ENCODE results near the gene SVBP. TPM values are rescaled to one million over a fixed set of nuclear protein-coding genes. Genes with fewer than 3 reads are reported as not detected.

The SVBP gene
- polyA plus RNA-seq, 3 donors = 19.5 to 56.1 (median 54.3) TPM

GRCh38 chr1:42765832-42766740, 51.1 kb downstream of the SVBP start:
- peaks cover 75% of the 10 kb centered on the region for H3K79me2 ChIP-seq (ENCODE audit: insufficient read depth, low read length)
- Mint-ChIP-seq H3K27me3 (ENCODE audit: low read depth in 3 of 3) (no peaks in the 10 kb centered on the region), H3K4me3 (no peak overlapping the region), H3K27ac (peak overlapping the region in 3 of 7 donors; percentile 33 to 60 (median 57)), H3K9me3 (no peaks in the 10 kb centered on the region), H3K4me1 (peaks cover 24% of the 10 kb centered on the region), H3K36me3 (peaks cover 20 to 29% of the 10 kb centered on the region in 2 donors)
- peak overlapping the region; percentile 94 for H3K9ac ChIP-seq (ENCODE audit: insufficient read depth, low read length, poor library complexity, severe bottlenecking)
- no peaks in the 10 kb centered on the region for H3K27me3 ChIP-seq (ENCODE audit: control insufficient read depth in 2 of 2, insufficient read depth in 2 of 2, low read length in 2 of 2)
- H2AFZ ChIP-seq (ENCODE audit: insufficient read depth, low read depth, low read length, poor library complexity, severe bottlenecking) = peak overlapping the region; percentile 94
- peak overlapping the region; percentile 98 for H3K4me2 ChIP-seq (replicated peaks; ENCODE audit: extremely low read depth, low read length, poor library complexity, severe bottlenecking)
- peaks cover 13 to 16% of the 10 kb centered on the region in 2 donors for H3K36me3 ChIP-seq (replicated peaks in 1 of 2; ENCODE audit: control insufficient read depth in 1 of 2, insufficient read depth in 2 of 2, low read length in 2 of 2)
- H3K4me3 ChIP-seq (replicated peaks in 1 of 3; ENCODE audit: low read depth in 2 of 3, low read length in 3 of 3) = peak overlapping the region; percentile 87 to 94 (median 88)
- TF ChIP-seq CTCF (IDR thresholded peaks at IDR 0.05) = peak; percentile 38
- peak; percentile 5 to 46 (median 23) for DNase-seq
- H4K20me1 ChIP-seq (ENCODE audit: insufficient read depth, low read length) = peaks cover 12% of the 10 kb centered on the region
- intact Hi-C loops (cut with micrococcal nuclease) = loop anchor here (2.0 to 10.0 kb wide), 10 partner anchors 51 to 431 kb away; partner anchors contain the start of genes ERMAP (in 2 of the 2), FOXJ3 (in 2 of the 2), SVBP (in 2 of the 2) and ZNF691 (in 2 of the 2)
- WGBS (ENCODE audit: insufficient coverage) = under 1% methylated on average over 41 of the region's 44 CpGs
- H3K27ac ChIP-seq (ENCODE audit: low read depth in 1 of 2, low read length in 2 of 2) = peak overlapping the region; percentile 33 to 66
- no peaks in the 10 kb centered on the region for H3K9me3 ChIP-seq (replicated peaks in 1 of 2; ENCODE audit: control insufficient read depth in 1 of 2, insufficient read depth in 1 of 2, low read length in 2 of 2)
- H3K4me1 ChIP-seq (ENCODE audit: control insufficient read depth in 1 of 2, insufficient read depth in 2 of 2, low read length in 2 of 2) = peaks cover 24 to 32% of the 10 kb centered on the region in 2 donors

- peaks cover 67% of the 10 kb centered on the region for H3K79me2 ChIP-seq (ENCODE audit: insufficient read depth, low read length)
- WGBS (ENCODE audit: insufficient coverage) = 46% methylated on average over 4 of the region's 7 CpGs
- Mint-ChIP-seq H3K27me3 (ENCODE audit: low read depth in 3 of 3) (no peaks in the 10 kb centered on the region), H3K4me3 (no peak overlapping the region), H3K9me3 (no peaks in the 10 kb centered on the region), H3K36me3 (peaks cover 14 to 29% of the 10 kb centered on the region in 2 donors), H3K27ac (no peak overlapping the region), H3K4me1 (peaks cover 22% of the 10 kb centered on the region)
- peaks cover 12% of the 10 kb centered on the region for H4K20me1 ChIP-seq (ENCODE audit: insufficient read depth, low read length)
- no peak overlapping the region for H2AFZ ChIP-seq (ENCODE audit: insufficient read depth, low read depth, low read length, poor library complexity, severe bottlenecking)
- intact Hi-C loops (cut with micrococcal nuclease) = loop anchor here (5.0 to 10.0 kb wide), 8 partner anchors 52 to 430 kb away; partner anchors contain the start of genes FOXJ3 (in 2 of the 2), ZNF691 (in 2 of the 2), CCDC30 (in 1 of the 2) and CFAP57 (in 1 of the 2)
- peaks cover 14 to 24% of the 10 kb centered on the region in 2 donors for H3K36me3 ChIP-seq (replicated peaks in 1 of 2; ENCODE audit: control insufficient read depth in 1 of 2, insufficient read depth in 2 of 2, low read length in 2 of 2)
- H3K4me3 ChIP-seq (replicated peaks in 1 of 3; ENCODE audit: low read depth in 2 of 3, low read length in 3 of 3) = peak overlapping the region; percentile 87 to 94 (median 88)
- H3K9me3 ChIP-seq (replicated peaks in 1 of 2; ENCODE audit: control insufficient read depth in 1 of 2, insufficient read depth in 1 of 2, low read length in 2 of 2) = no peaks in the 10 kb centered on the region
- no peak for DNase-seq
- H3K4me1 ChIP-seq (ENCODE audit: control insufficient read depth in 1 of 2, insufficient read depth in 2 of 2, low read length in 2 of 2) = peaks cover 24 to 32% of the 10 kb centered on the region in 2 donors
- no peak overlapping the region for H3K9ac ChIP-seq (ENCODE audit: insufficient read depth, low read length, poor library complexity, severe bottlenecking)
- TF ChIP-seq CTCF (IDR thresholded peaks at IDR 0.05) = no peak
- H3K27ac ChIP-seq (ENCODE audit: low read depth in 1 of 2, low read length in 2 of 2) = no peak overlapping the region
- peak overlapping the region; percentile 98 for H3K4me2 ChIP-seq (replicated peaks; ENCODE audit: extremely low read depth, low read length, poor library complexity, severe bottlenecking)
- no peaks in the 10 kb centered on the region for H3K27me3 ChIP-seq (ENCODE audit: control insufficient read depth in 2 of 2, insufficient read depth in 2 of 2, low read length in 2 of 2)
Measured at GRCh38 chr1:42765269-42765668, 51.9 kb downstream of the SVBP start.

Measured in CD14-positive monocyte (primary cell).